ENCODE results near the gene ACSF2. TPM values are rescaled to one million over a fixed set of nuclear protein-coding genes. Genes with fewer than 3 reads are reported as not detected.

Gene ACSF2
- polyA plus RNA-seq, 2 of the 4 experiments (the other 2 are of a cell fraction): 24.4 to 33.6 TPM

GRCh38 chr17:50465635-50466034 lies 39.6 kb downstream of the ACSF2 start:
- no peak for FAIRE-seq
- 94% methylated on average over 9 of the region's 9 CpGs for WGBS (ENCODE audit: missing lambda C conversion rate)

GRCh38 chr17:50466371-50467113 lies 40.5 kb downstream of the ACSF2 start:
- Histone ChIP-seq H3K4me3 (no peak overlapping the region), H3K27ac (peak overlapping the region; percentile 18 to 29; a peak in 4 of 6 replicates), H3K9me3 (no peaks in the 10 kb centered on the region), H3K4me1 (peaks cover 16% of the 10 kb centered on the region), H3K4me2 (peak overlapping the region; percentile 42)
- WGBS (ENCODE audit: missing lambda C conversion rate): 56% methylated on average over 9 of the region's 9 CpGs
- DNase-seq (ENCODE audit: low read depth in 1 of 2, low spot score in 1 of 2): no peak
- POLR2A ChIA-PET: no interaction called here
- CTCF ChIA-PET: interaction anchor here (0.6 to 19.6 kb wide), 6 partner anchors 9 to 723 kb away, joined by 3 to 238 read pairs (median 7); partner anchors contain the start of genes LRRC59 and RSAD1
- no peak for FAIRE-seq
- ATAC-seq: peak in 1 of 2 experiments; percentile 35; a peak in 3 of 6 replicates
- TF ChIP-seq GATA3 (IDR thresholded peaks at IDR 0.05; ENCODE audit: borderline replicate concordance) (no peak), HOXA7 (CRISPR knock-in tag; IDR thresholded peaks at IDR 0.05) (no peak), CTCF (IDR thresholded peaks at IDR 0.05) (no peak), CBX2 (IDR thresholded peaks at IDR 0.05; ENCODE audit: borderline replicate concordance, low read depth) (no peak), POLR2AphosphoS2 (conservative IDR thresholded peaks at IDR 0.05; ENCODE audit: low read length) (no peak), RAD21 (conservative IDR thresholded peaks at IDR 0.05 in 1 of 2, IDR thresholded peaks at IDR 0.05 in 1 of 2) (no peak), ZSCAN20 (CRISPR knock-in tag; IDR thresholded peaks at IDR 0.05) (no peak), CHD4 (IDR thresholded peaks at IDR 0.05; ENCODE audit: borderline replicate concordance) (no peak), HEYL (CRISPR knock-in tag; IDR thresholded peaks at IDR 0.05) (no peak), BCL3 (IDR thresholded peaks at IDR 0.05) (no peak), RFX5 (IDR thresholded peaks at IDR 0.05) (no peak)

More at GRCh38 chr17:50465635-50466034, 39.6 kb downstream of the ACSF2 start:
- ChIA-PET POLR2A (no interaction called here), CTCF (interaction anchor here (0.6 to 19.6 kb wide), 4 partner anchors 10 to 722 kb away, joined by 3 to 238 read pairs (median 8); partner anchors contain the start of genes LRRC59 and RSAD1)
- Histone ChIP-seq H3K4me3 (no peak overlapping the region), H3K27ac (no peak overlapping the region), H3K4me1 (peaks cover 16% of the 10 kb centered on the region), H3K9me3 (no peaks in the 10 kb centered on the region), H3K4me2 (no peak overlapping the region)
- TF ChIP-seq EP300 (IDR thresholded peaks at IDR 0.05): no peak
- TF ChIP-seq USF2 (IDR thresholded peaks at IDR 0.05): no peak
- TF ChIP-seq JUNB (IDR thresholded peaks at IDR 0.05): no peak
- TF ChIP-seq TP53 (CRISPR knock-in tag; IDR thresholded peaks at IDR 0.05): no peak
- no peak for TF ChIP-seq JUN (IDR thresholded peaks at IDR 0.05)
- no peak for TF ChIP-seq NFE2L2 (conservative IDR thresholded peaks at IDR 0.05; ENCODE audit: low read length)
- TF ChIP-seq SMC3 (IDR thresholded peaks at IDR 0.05): no peak
- no peak for TF ChIP-seq HDAC2 (IDR thresholded peaks at IDR 0.05)
- TF ChIP-seq KDM1A (IDR thresholded peaks at IDR 0.05; ENCODE audit: low read depth): no peak
- TF ChIP-seq BCL3 (IDR thresholded peaks at IDR 0.05): no peak
- TF ChIP-seq PBX3 (IDR thresholded peaks at IDR 0.05): no peak
- no peak for TF ChIP-seq CTCF (IDR thresholded peaks at IDR 0.05)
- TF ChIP-seq MYC (IDR thresholded peaks at IDR 0.05; ENCODE audit: borderline replicate concordance, low read length): no peak
- TF ChIP-seq POLR2A (IDR thresholded peaks at IDR 0.05; ENCODE audit: low read length): no peak
- no peak for TF ChIP-seq CHD2 (IDR thresholded peaks at IDR 0.05; ENCODE audit: low read length, partially characterized antibody)
- TF ChIP-seq RARB (CRISPR knock-in tag; IDR thresholded peaks at IDR 0.05): no peak
- TF ChIP-seq NR3C1 (IDR thresholded peaks at IDR 0.05): no peak
- TF ChIP-seq BHLHE40 (IDR thresholded peaks at IDR 0.05; ENCODE audit: low read depth, low read length): no peak
- TF ChIP-seq ESRRA (IDR thresholded peaks at IDR 0.05; ENCODE audit: borderline replicate concordance, low read length): no peak
- DNase-seq (ENCODE audit: low read depth in 1 of 2, low spot score in 1 of 2): no peak
- ATAC-seq: no peak
